GM12873 (cell line): ENCODE measurements around the gene ATP6V1G2.

Experiments used
- TF ChIP-seq, protein P1 (sequence below): IDR thresholded peaks from 2 replicates; pipeline ENCODE4 v1.5.1; 2012; ENCODE audit warnings: low read depth, mild to moderate bottlenecking, moderate library complexity, low read length, control low read depth; ENCODE audit not compliant: insufficient read depth; ENCODE audit errors: missing control alignments

ATP6V1G2 gene

GRCh38 chr6:31502586-31502985 is 43.8 kb downstream of the ATP6V1G2 start:
- TF ChIP-seq, protein P1, sequence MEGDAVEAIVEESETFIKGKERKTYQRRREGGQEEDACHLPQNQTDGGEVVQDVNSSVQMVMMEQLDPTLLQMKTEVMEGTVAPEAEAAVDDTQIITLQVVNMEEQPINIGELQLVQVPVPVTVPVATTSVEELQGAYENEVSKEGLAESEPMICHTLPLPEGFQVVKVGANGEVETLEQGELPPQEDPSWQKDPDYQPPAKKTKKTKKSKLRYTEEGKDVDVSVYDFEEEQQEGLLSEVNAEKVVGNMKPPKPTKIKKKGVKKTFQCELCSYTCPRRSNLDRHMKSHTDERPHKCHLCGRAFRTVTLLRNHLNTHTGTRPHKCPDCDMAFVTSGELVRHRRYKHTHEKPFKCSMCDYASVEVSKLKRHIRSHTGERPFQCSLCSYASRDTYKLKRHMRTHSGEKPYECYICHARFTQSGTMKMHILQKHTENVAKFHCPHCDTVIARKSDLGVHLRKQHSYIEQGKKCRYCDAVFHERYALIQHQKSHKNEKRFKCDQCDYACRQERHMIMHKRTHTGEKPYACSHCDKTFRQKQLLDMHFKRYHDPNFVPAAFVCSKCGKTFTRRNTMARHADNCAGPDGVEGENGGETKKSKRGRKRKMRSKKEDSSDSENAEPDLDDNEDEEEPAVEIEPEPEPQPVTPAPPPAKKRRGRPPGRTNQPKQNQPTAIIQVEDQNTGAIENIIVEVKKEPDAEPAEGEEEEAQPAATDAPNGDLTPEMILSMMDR: no peak

DNA sequence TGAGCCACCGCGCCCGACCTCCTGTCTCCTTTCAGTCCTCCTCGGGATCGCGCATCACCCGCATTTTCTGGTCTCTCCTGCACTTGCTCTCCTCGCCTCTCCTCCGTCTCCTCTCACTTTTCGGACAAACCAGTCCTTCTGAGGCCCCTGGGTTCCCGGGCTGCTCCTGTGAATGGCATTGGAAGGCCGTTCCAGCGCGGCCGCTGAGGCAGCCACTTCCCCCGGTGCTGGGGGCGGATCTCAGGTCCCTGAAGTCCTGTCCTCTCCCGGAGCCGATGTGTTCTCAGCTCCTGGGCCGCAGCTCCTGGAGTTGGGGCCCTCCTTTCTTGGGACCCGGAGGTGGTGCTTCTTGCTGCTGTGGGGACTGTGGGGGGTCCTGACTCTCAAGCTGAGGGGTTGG is 47.7 kb downstream of the ATP6V1G2 start:
- TF ChIP-seq, protein P1: no peak

- TF ChIP-seq, protein P1: no peak
These were observed 48.6 kb downstream of the ATP6V1G2 start, which contains the start of gene MICB for GRCh38 chr6:31497531-31498476. Gene MICB, plus strand, starts transcription at chr6:31498145. Its CDS starts 49 bp downstream, at chr6:31498194.

- TF ChIP-seq, protein P1: no peak
These were observed 50.8 kb downstream of the ATP6V1G2 start for GRCh38 chr6:31495580-31495979.
